Measurements from ENCODE around the gene DHX8.
"Not testable (repeated sequence)": the region's sequence is repeated elsewhere in the genome, so short reads cannot be mapped to it uniquely, and the experiment has no call there.

The DHX8 gene

GRCh38 chr17:43479948-43480347 lies 3.8 kb upstream of the DHX8 start:
- Histone ChIP-seq H3K9ac (ENCODE audit: low read length) (no peak overlapping the region), H3K79me1 (ENCODE audit: low read length) (peaks cover 7% of the 10 kb centered on the region), H3K4me1 (ENCODE audit: control insufficient read depth in 1 of 2, insufficient read depth in 2 of 2, low read length in 2 of 2) (peaks cover 5 to 8% of the 10 kb centered on the region in 2 experiments), H3K14ac (ENCODE audit: low read length) (no peak overlapping the region), H2AK5ac (ENCODE audit: low read length) (no peak overlapping the region), H3K18ac (ENCODE audit: low read length) (no peak overlapping the region), H3K4me2 (ENCODE audit: low read length) (peak overlapping the region; percentile 37), H3K27ac (ENCODE audit: low read depth, low read length) (no peak overlapping the region), H3K36me3 (ENCODE audit: control insufficient read depth in 1 of 2, insufficient read depth in 2 of 2, low read length in 2 of 2) (no peaks in the 10 kb centered on the region), H2BK120ac (ENCODE audit: insufficient read depth, low read length, poor library complexity) (no peak overlapping the region), H4K91ac (ENCODE audit: low read depth, low read length) (no peak overlapping the region), H3K27me3 (ENCODE audit: insufficient read depth, low read length) (no peaks in the 10 kb centered on the region), H4K8ac (ENCODE audit: low read depth, low read length) (no peak overlapping the region), H2AFZ (ENCODE audit: insufficient read depth, low read length, poor library complexity) (no peak overlapping the region), H3K4ac (ENCODE audit: low read depth, low read length) (no peak overlapping the region), H3K79me2 (ENCODE audit: control insufficient read depth, insufficient read depth, low read length, poor library complexity) (peaks cover 10% of the 10 kb centered on the region), H4K12ac (ENCODE audit: low read depth, low read length) (no peak overlapping the region), H3K4me3 (ENCODE audit: low read depth, low read length) (no peak overlapping the region), H2BK12ac (ENCODE audit: low read length) (no peak overlapping the region), H2BK5ac (ENCODE audit: low read depth, low read length, poor library complexity) (no peak overlapping the region), H3K23ac (ENCODE audit: low read length) (no peak overlapping the region), H3K9me3 (ENCODE audit: insufficient read depth, low read depth, low read length) (no peaks in the 10 kb centered on the region)
- no CpG with 5 or more reads among the region's 3 CpGs for WGBS (ENCODE audit: extremely low coverage, insufficient coverage, insufficient read length)
- DNase-seq: no peak

GRCh38 chr17:43482103-43483012 lies 1.4 kb upstream of the DHX8 start:
- no peak overlapping the region for H2BK5ac ChIP-seq (ENCODE audit: low read depth, low read length, poor library complexity)
- H3K27ac ChIP-seq (ENCODE audit: low read depth, low read length): no peak overlapping the region
- no peak overlapping the region for H2AK5ac ChIP-seq (ENCODE audit: low read length)
- H2AFZ ChIP-seq (ENCODE audit: insufficient read depth, low read length, poor library complexity): no peak overlapping the region
- H3K14ac ChIP-seq (ENCODE audit: low read length): no peak overlapping the region
- DNase-seq: no peak
- no peak overlapping the region for H3K23ac ChIP-seq (ENCODE audit: low read length)
- no peak overlapping the region for H4K91ac ChIP-seq (ENCODE audit: low read depth, low read length)
- peaks cover 12% of the 10 kb centered on the region for H3K79me2 ChIP-seq (ENCODE audit: control insufficient read depth, insufficient read depth, low read length, poor library complexity)
- no peak overlapping the region for H4K12ac ChIP-seq (ENCODE audit: low read depth, low read length)
- no peak overlapping the region for H2BK120ac ChIP-seq (ENCODE audit: insufficient read depth, low read length, poor library complexity)
- H3K18ac ChIP-seq (ENCODE audit: low read length): no peak overlapping the region
- H3K4me2 ChIP-seq (ENCODE audit: low read length): no peak overlapping the region
- H3K4ac ChIP-seq (ENCODE audit: low read depth, low read length): no peak overlapping the region
- H2BK12ac ChIP-seq (ENCODE audit: low read length): peak overlapping the region; percentile 79
- H3K36me3 ChIP-seq (ENCODE audit: control insufficient read depth in 1 of 2, insufficient read depth in 2 of 2, low read length in 2 of 2): no peaks in the 10 kb centered on the region
- H4K8ac ChIP-seq (ENCODE audit: low read depth, low read length): no peak overlapping the region
- H3K9ac ChIP-seq (ENCODE audit: low read length): no peak overlapping the region
- WGBS (ENCODE audit: extremely low coverage, insufficient coverage, insufficient read length): no CpG with 5 or more reads among the region's 11 CpGs
- no peak overlapping the region for H3K4me3 ChIP-seq (ENCODE audit: low read depth, low read length)
- H3K9me3 ChIP-seq (ENCODE audit: insufficient read depth, low read depth, low read length): no peaks in the 10 kb centered on the region
- no peaks in the 10 kb centered on the region for H3K27me3 ChIP-seq (ENCODE audit: insufficient read depth, low read length)
- H3K79me1 ChIP-seq (ENCODE audit: low read length): peaks cover 7% of the 10 kb centered on the region
- H3K4me1 ChIP-seq (ENCODE audit: control insufficient read depth in 1 of 2, insufficient read depth in 2 of 2, low read length in 2 of 2): peaks cover 8 to 11% of the 10 kb centered on the region in 2 experiments

- WGBS (ENCODE audit: extremely low coverage, insufficient coverage, insufficient read length): no CpG with 5 or more reads among the region's 5 CpGs
- Histone ChIP-seq H3K27ac (ENCODE audit: low read depth, low read length) (no peak overlapping the region), H3K9me3 (ENCODE audit: insufficient read depth, low read depth, low read length) (no peaks in the 10 kb centered on the region), H3K4me1 (ENCODE audit: control insufficient read depth in 1 of 2, insufficient read depth in 2 of 2, low read length in 2 of 2) (no peaks in the 10 kb centered on the region), H4K91ac (ENCODE audit: low read depth, low read length) (no peak overlapping the region), H2BK12ac (ENCODE audit: low read length) (no peak overlapping the region), H3K9ac (ENCODE audit: low read length) (no peak overlapping the region), H3K79me1 (ENCODE audit: low read length) (no peaks in the 10 kb centered on the region), H2AK5ac (ENCODE audit: low read length) (no peak overlapping the region), H3K79me2 (ENCODE audit: control insufficient read depth, insufficient read depth, low read length, poor library complexity) (no peaks in the 10 kb centered on the region), H3K18ac (ENCODE audit: low read length) (no peak overlapping the region), H4K8ac (ENCODE audit: low read depth, low read length) (no peak overlapping the region), H3K4ac (ENCODE audit: low read depth, low read length) (no peak overlapping the region), H2AFZ (ENCODE audit: insufficient read depth, low read length, poor library complexity) (no peak overlapping the region), H2BK120ac (ENCODE audit: insufficient read depth, low read length, poor library complexity) (no peak overlapping the region), H3K14ac (ENCODE audit: low read length) (no peak overlapping the region), H3K27me3 (ENCODE audit: insufficient read depth, low read length) (no peaks in the 10 kb centered on the region), H3K4me3 (ENCODE audit: low read depth, low read length) (no peak overlapping the region), H3K23ac (ENCODE audit: low read length) (no peak overlapping the region), H4K12ac (ENCODE audit: low read depth, low read length) (no peak overlapping the region), H3K36me3 (ENCODE audit: control insufficient read depth in 1 of 2, insufficient read depth in 2 of 2, low read length in 2 of 2) (peaks cover 23 to 36% of the 10 kb centered on the region in 2 experiments), H3K4me2 (ENCODE audit: low read length) (no peak overlapping the region), H2BK5ac (ENCODE audit: low read depth, low read length, poor library complexity) (no peak overlapping the region)
- DNase-seq: no peak
Measured at GRCh38 chr17:43490621-43491020, 6.8 kb downstream of the DHX8 start.

- DNase-seq; H3K4ac ChIP-seq (ENCODE audit: low read depth, low read length); H3K18ac ChIP-seq (ENCODE audit: low read length); H2BK120ac ChIP-seq (ENCODE audit: insufficient read depth, low read length, poor library complexity); H3K27me3 ChIP-seq (ENCODE audit: insufficient read depth, low read length); H3K14ac ChIP-seq (ENCODE audit: low read length); H3K79me1 ChIP-seq (ENCODE audit: low read length); H2AK5ac ChIP-seq (ENCODE audit: low read length); H3K23ac ChIP-seq (ENCODE audit: low read length); H3K9me3 ChIP-seq (ENCODE audit: insufficient read depth, low read depth, low read length); H3K9ac ChIP-seq (ENCODE audit: low read length); H2BK12ac ChIP-seq (ENCODE audit: low read length); H3K4me3 ChIP-seq (ENCODE audit: low read depth, low read length); H2BK5ac ChIP-seq (ENCODE audit: low read depth, low read length, poor library complexity); H3K79me2 ChIP-seq (ENCODE audit: control insufficient read depth, insufficient read depth, low read length, poor library complexity); H4K91ac ChIP-seq (ENCODE audit: low read depth, low read length); H3K4me1 ChIP-seq (ENCODE audit: control insufficient read depth in 1 of 2, insufficient read depth in 2 of 2, low read length in 2 of 2); H3K27ac ChIP-seq (ENCODE audit: low read depth, low read length); H2AFZ ChIP-seq (ENCODE audit: insufficient read depth, low read length, poor library complexity); H3K4me2 ChIP-seq (ENCODE audit: low read length); H4K8ac ChIP-seq (ENCODE audit: low read depth, low read length); H4K12ac ChIP-seq (ENCODE audit: low read depth, low read length): not testable (repeated sequence)
- WGBS (ENCODE audit: extremely low coverage, insufficient coverage, insufficient read length): no CpG with 5 or more reads among the region's 7 CpGs
- peaks cover 41 to 61% of the 10 kb centered on the region in 2 experiments for H3K36me3 ChIP-seq (ENCODE audit: control insufficient read depth in 1 of 2, insufficient read depth in 2 of 2, low read length in 2 of 2)
Measured at GRCh38 chr17:43509440-43509839, 25.7 kb downstream of the DHX8 start.

Data from trophoblast cell (in vitro differentiated cells and primary cell).